Progenitor cell of endocrine pancreas (in vitro differentiated cells): ENCODE data around the gene ARID5B. TPM values are rescaled to one million over a fixed set of nuclear protein-coding genes. Genes with fewer than 3 reads are reported as not detected.

ENCODE experiments used
- DNase-seq: peaks from one replicate; pipeline ENCODE4 v3.0.0; 2021; ENCODE audit warnings: low spot score; ENCODE audit not compliant: unreplicated experiment
- H3K27ac Mint-ChIP-seq: 2 replicates; pipeline ENCODE4 v1.8.0; 2021; ENCODE audit warnings: mild to moderate bottlenecking, moderate library complexity, mixed read lengths
- H3K27me3 Mint-ChIP-seq: 2 replicates; pipeline ENCODE4 v1.8.0; 2021; ENCODE audit warnings: mixed read lengths
- H3K36me3 Mint-ChIP-seq: 2 replicates; pipeline ENCODE4 v1.8.0; 2022; ENCODE audit warnings: mixed read lengths; ENCODE audit not compliant: insufficient read depth
- H3K4me1 Mint-ChIP-seq: 2 replicates; pipeline ENCODE4 v1.8.0; 2021; ENCODE audit warnings: low read depth, mixed read lengths
- H3K4me3 Mint-ChIP-seq: 2 replicates; pipeline ENCODE4 v1.8.0; 2021; ENCODE audit warnings: low read depth, mild to moderate bottlenecking, moderate library complexity, mixed read lengths
- H3K9me3 Mint-ChIP-seq: 2 replicates; pipeline ENCODE4 v1.8.0; 2021; ENCODE audit warnings: low read depth, mixed read lengths
- total RNA-seq: library from RNA; stranded (reverse); gene quantifications from 2 replicates; pipeline ENCODE4 v1.2.1, GENCODE V29; 2021
- TF ChIP-seq, protein P1 (sequence below): fragments of 200-600 bp; sonication (generic); IDR thresholded peaks from one replicate; pipeline ENCODE4 v1.5.0; 2021; ENCODE audit warnings: antibody characterized with exemption, mild to moderate bottlenecking; ENCODE audit not compliant: unreplicated experiment

The ARID5B gene
- total RNA-seq, 1 donor from 2014 or later, result 19.7 TPM

GRCh38 chr10:62050893-62051433, 149.5 kb downstream of the ARID5B start:
- peaks cover 17% of the 10 kb centered on the region for H3K36me3 Mint-ChIP-seq
- TF ChIP-seq, protein P1, sequence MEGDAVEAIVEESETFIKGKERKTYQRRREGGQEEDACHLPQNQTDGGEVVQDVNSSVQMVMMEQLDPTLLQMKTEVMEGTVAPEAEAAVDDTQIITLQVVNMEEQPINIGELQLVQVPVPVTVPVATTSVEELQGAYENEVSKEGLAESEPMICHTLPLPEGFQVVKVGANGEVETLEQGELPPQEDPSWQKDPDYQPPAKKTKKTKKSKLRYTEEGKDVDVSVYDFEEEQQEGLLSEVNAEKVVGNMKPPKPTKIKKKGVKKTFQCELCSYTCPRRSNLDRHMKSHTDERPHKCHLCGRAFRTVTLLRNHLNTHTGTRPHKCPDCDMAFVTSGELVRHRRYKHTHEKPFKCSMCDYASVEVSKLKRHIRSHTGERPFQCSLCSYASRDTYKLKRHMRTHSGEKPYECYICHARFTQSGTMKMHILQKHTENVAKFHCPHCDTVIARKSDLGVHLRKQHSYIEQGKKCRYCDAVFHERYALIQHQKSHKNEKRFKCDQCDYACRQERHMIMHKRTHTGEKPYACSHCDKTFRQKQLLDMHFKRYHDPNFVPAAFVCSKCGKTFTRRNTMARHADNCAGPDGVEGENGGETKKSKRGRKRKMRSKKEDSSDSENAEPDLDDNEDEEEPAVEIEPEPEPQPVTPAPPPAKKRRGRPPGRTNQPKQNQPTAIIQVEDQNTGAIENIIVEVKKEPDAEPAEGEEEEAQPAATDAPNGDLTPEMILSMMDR, result no peak
- no peak overlapping the region for H3K4me3 Mint-ChIP-seq
- H3K9me3 Mint-ChIP-seq, result no peaks in the 10 kb centered on the region
- DNase-seq, result no peak
- H3K27ac Mint-ChIP-seq, result no peak overlapping the region
- no peaks in the 10 kb centered on the region for H3K27me3 Mint-ChIP-seq
- peaks cover 46% of the 10 kb centered on the region for H3K4me1 Mint-ChIP-seq

DNA sequence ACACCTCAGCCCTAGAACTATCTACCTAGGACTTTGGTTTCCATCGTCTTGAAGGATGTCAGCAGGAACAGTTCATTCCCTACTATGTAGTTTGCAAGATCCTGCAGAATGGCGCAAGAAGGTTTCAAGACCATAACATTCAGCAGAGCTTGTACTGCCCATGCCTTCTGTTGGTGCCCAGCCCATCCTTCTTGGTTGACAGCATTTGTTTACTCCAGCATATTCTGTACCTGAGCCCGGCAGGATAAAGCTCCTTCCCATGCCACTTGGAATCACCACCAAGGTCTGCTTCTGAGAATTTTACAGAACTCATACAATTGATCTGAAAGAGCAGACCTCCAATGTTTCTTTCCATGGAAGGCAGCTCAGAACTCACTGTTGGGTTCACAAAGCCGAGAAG, 150.8 kb downstream of the ARID5B start:
- H3K4me1 Mint-ChIP-seq, result peaks cover 39% of the 10 kb centered on the region
- TF ChIP-seq, protein P1, result no peak
- H3K9me3 Mint-ChIP-seq, result no peaks in the 10 kb centered on the region
- H3K36me3 Mint-ChIP-seq, result peaks cover 17% of the 10 kb centered on the region
- no peak overlapping the region for H3K27ac Mint-ChIP-seq
- H3K27me3 Mint-ChIP-seq, result no peaks in the 10 kb centered on the region
- no peak for DNase-seq
- no peak overlapping the region for H3K4me3 Mint-ChIP-seq

DNA sequence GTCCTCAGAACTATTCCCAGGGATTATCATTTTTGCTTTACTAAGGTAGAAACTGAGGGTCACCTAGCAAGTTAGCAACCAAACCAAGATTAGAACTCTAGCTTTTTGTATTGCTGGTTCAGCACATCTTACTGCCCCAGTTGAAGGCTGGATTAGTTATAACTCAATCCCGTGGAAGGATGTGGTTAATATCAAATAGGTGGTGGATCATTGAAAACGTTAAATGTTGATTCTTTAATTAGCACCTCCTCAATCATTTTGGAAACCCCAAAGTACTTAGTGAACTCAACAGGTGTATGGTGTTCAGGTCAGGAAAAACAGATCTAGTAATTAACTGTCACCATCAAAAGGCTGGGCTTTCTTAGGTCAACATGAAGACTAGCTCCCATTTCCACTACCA, 152.4 kb downstream of the ARID5B start:
- Mint-ChIP-seq H3K9me3 (no peaks in the 10 kb centered on the region), H3K27ac (no peak overlapping the region), H3K36me3 (peaks cover 23% of the 10 kb centered on the region), H3K4me1 (peaks cover 28% of the 10 kb centered on the region), H3K27me3 (no peaks in the 10 kb centered on the region), H3K4me3 (no peak overlapping the region)
- TF ChIP-seq, protein P1, result no peak
- DNase-seq, result no peak

- Mint-ChIP-seq H3K27me3 (no peaks in the 10 kb centered on the region), H3K27ac (peak overlapping the region; percentile 13), H3K4me3 (no peak overlapping the region), H3K9me3 (no peaks in the 10 kb centered on the region), H3K36me3 (peaks cover 23% of the 10 kb centered on the region), H3K4me1 (peaks cover 28% of the 10 kb centered on the region)
- no peak for DNase-seq
- TF ChIP-seq, protein P1, result no peak
These were observed 152.9 kb downstream of the ARID5B start for GRCh38 chr10:62054408-62054807.

- DNase-seq, result no peak
- Mint-ChIP-seq H3K9me3 (no peaks in the 10 kb centered on the region), H3K4me3 (no peak overlapping the region), H3K4me1 (peaks cover 24% of the 10 kb centered on the region), H3K36me3 (peaks cover 25% of the 10 kb centered on the region), H3K27ac (peak overlapping the region; percentile 13), H3K27me3 (no peaks in the 10 kb centered on the region)
- TF ChIP-seq, protein P1, result no peak
These were observed 153.3 kb downstream of the ARID5B start for GRCh38 chr10:62054830-62055229.
